DMS53 (cell line): ENCODE measurements around the gene NUSAP1.
A peak's percentile ranks its signal among the peaks of the same experiment; 100 is the strongest.
"Not testable (repeated sequence)": the region's sequence is repeated elsewhere in the genome, so short reads cannot be mapped to it uniquely, and the experiment has no call there.

Experiments
- DNase-seq: peaks from one replicate; lab custom pipeline; 2025; lab: John Stamatoyannopoulos, UW

The NUSAP1 gene

GRCh38 chr15:41332194-41333025 is at the start of gene NUSAP1, which contains the start of gene OIP5:
TSS of gene NUSAP1 (plus strand) at chr15:41332881. CDS start at chr15:41332958, 77 bp downstream.
TSS of gene OIP5 (minus strand) at chr15:41332591. CDS start at chr15:41332561, 30 bp downstream.
- DNase-seq = peak; percentile 99

- peak; percentile 51 for DNase-seq
Measured at GRCh38 chr15:41282980-41283652, 49.6 kb upstream of the NUSAP1 start.

- DNase-seq = peak; percentile 98
Measured at GRCh38 chr15:41283653-41284426, 48.8 kb upstream of the NUSAP1 start.

GRCh38 chr15:41284427-41285177 is 48.1 kb upstream of the NUSAP1 start:
- peak; percentile 33 for DNase-seq

- no peak for DNase-seq
Measured at GRCh38 chr15:41285285-41285684, 47.4 kb upstream of the NUSAP1 start.

- DNase-seq = no peak
Measured at GRCh38 chr15:41286665-41287333, 45.9 kb upstream of the NUSAP1 start.

- DNase-seq = no peak
Measured at GRCh38 chr15:41288464-41288863, 44.2 kb upstream of the NUSAP1 start.

- DNase-seq = no peak
Measured at GRCh38 chr15:41289953-41290352, 42.7 kb upstream of the NUSAP1 start.

GRCh38 chr15:41291065-41291631 is 41.5 kb upstream of the NUSAP1 start:
- no peak for DNase-seq

GRCh38 chr15:41292521-41292920 is 40.2 kb upstream of the NUSAP1 start:
- DNase-seq = no peak

GRCh38 chr15:41301139-41301538 is 31.5 kb upstream of the NUSAP1 start:
- DNase-seq = not testable (repeated sequence)

- no peak for DNase-seq
Measured at GRCh38 chr15:41301587-41301986, 31.1 kb upstream of the NUSAP1 start.

- DNase-seq = no peak
Measured at GRCh38 chr15:41304149-41304770, 28.4 kb upstream of the NUSAP1 start.

- DNase-seq = no peak
Measured at GRCh38 chr15:41307679-41308078, 25.0 kb upstream of the NUSAP1 start.

GRCh38 chr15:41309226-41309905 is 23.3 kb upstream of the NUSAP1 start:
- no peak for DNase-seq

GRCh38 chr15:41320805-41321330 is 11.8 kb upstream of the NUSAP1 start:
- DNase-seq = not testable (repeated sequence)

- no peak for DNase-seq
Measured at GRCh38 chr15:41323611-41324010, 9.1 kb upstream of the NUSAP1 start.

- DNase-seq = peak; percentile 2
Measured at GRCh38 chr15:41331281-41331680, 1.4 kb upstream of the NUSAP1 start.

- no peak for DNase-seq
Measured at GRCh38 chr15:41331833-41332193, 868 bp upstream of the NUSAP1 start.
